NCI-H128 (cell line): ENCODE data around the gene LOXL3.

ENCODE experiments used
- DNase-seq: peaks from one replicate; lab custom pipeline; 2025; ENCODE audit not compliant: unreplicated experiment; lab: John Stamatoyannopoulos, UW

The LOXL3 gene

DNA sequence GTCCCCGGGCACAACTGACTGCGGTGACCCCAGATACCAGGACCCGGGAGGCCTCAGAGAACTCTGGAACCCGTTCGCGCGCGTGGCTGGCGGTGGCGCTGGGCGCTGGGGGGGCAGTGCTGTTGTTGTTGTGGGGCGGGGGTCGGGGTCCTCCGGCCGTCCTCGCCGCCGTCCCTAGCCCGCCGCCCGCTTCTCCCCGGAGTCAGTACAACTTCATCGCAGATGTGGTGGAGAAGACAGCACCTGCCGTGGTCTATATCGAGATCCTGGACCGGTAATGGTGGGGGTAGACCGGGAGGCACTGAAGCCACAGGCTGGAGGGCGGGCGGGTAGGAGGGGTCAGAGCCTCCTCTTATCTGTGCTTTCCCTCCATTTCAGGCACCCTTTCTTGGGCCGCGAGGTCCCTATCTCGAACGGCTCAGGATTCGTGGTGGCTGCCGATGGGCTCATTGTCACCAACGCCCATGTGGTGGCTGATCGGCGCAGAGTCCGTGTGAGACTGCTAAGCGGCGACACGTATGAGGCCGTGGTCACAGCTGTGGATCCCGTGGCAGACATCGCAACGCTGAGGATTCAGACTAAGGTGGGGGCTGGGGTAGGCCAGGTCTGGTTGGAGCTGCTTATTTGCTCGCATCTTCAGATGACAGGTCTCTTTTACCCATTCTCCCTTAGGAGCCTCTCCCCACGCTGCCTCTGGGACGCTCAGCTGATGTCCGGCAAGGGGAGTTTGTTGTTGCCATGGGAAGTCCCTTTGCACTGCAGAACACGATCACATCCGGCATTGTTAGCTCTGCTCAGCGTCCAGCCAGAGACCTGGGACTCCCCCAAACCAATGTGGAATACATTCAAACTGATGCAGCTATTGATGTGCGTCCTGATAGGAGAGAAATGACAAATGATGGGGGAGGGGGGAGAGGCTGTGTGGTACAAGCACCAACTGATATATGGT is 23.2 kb downstream of the LOXL3 start:
- DNase-seq: no peak

DNA sequence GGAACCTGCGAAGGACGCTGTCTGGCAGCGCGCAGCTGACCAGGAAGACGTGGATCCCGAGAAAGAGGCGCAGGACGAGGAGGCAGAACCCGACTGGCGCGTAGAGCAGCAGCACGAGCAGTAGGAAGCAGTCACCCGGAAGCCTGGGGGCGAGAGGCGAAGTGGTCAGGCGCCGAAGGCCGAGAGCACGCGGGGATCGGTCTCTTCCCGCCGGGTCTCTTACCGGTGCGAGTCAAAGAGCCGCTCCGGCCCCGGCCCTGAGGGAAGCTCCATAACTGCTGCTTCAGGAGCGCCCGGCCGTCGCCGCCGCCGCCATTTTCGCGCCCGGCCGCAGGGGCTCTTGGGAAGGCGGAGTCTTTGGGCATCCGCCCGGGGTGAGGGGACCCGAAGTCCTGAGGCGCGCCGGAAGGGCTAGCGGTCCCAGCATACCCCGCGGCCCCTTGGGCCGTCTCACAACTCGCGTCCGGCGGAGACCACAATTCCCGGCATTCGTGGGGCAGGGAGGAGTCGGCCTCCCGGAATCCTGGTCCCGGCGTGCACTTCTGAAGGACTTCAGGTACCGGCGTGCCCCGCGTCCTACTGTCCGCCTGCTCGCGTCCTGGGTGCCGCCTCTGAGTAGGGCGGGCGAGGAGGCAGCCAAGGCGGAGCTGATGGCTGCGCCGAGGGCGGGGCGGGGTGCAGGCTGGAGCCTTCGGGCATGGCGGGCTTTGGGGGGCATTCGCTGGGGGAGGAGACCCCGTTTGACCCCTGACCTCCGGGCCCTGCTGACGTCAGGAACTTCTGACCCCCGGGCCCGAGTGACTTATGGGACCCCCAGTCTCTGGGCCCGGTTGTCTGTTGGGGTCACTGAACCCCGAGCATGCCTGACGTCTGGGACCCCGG is 24.1 kb downstream of the LOXL3 start, which contains the start of the genes AUP1 and HTRA2:
Gene AUP1 (minus strand): TSS at position 350 of the 882 bp plus-strand sequence. CDS start 77 bp downstream, at position 273.
Gene HTRA2 (plus strand): TSS at position 577 of the 882 bp plus-strand sequence. CDS start 74 bp downstream, at position 651.
- peak; percentile 96 for DNase-seq

DNA sequence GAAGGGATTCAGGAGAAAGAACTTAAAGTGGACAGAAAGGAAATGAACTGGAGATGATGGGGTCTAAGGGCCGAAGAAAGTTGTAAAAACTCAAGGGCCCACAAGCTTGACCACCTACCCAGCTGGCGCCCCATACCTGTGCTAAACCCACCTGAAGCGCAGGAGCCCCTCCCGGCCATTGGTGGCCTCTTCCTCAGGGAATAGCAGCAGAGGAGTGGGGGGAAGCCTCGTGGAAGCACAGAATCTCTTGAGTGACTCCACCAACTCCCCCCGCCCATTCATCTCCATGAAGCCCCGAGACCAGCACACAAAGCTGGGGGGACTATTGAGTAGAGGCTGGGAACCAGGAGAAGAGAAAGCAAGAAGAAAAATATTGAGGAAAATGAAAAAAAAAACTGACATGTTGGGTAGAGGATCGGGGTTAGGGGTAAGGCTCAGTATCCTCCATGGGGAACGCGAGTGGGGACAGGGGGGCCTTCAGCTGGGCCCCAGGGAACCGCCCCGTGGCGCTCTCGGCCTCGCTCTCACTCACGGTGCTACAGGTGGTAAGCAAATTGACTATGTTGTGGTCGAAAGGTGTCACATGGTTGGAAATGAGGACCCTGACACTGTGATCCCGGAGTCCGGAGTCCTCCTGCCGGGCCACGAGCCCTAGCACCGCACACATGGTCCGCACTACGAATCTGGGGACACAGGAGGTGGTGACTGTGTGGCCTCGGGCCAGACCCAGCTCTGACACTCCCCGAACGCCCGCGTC is 25.0 kb downstream of the LOXL3 start:
- DNase-seq: no peak

DNA sequence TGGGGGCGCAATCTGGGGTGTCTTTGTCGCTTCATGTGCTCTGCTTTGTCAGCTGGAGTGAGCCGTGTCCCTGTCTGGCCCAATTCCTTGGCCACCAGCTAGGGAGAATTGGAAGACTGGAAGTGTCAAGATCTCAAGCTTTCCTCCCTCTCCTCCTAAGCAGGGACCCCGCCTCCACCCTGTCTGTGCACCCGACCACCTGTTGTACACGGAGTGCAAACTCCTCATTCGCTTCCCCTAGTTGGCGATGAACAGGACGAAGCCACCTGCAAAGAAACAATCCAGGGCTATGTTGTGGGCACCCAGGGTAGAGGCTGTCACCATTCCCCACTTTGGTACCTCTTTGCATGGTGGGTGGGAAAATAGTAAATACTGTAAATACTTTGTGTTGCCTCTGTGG is 26.0 kb downstream of the LOXL3 start:
- DNase-seq: no peak

DNA sequence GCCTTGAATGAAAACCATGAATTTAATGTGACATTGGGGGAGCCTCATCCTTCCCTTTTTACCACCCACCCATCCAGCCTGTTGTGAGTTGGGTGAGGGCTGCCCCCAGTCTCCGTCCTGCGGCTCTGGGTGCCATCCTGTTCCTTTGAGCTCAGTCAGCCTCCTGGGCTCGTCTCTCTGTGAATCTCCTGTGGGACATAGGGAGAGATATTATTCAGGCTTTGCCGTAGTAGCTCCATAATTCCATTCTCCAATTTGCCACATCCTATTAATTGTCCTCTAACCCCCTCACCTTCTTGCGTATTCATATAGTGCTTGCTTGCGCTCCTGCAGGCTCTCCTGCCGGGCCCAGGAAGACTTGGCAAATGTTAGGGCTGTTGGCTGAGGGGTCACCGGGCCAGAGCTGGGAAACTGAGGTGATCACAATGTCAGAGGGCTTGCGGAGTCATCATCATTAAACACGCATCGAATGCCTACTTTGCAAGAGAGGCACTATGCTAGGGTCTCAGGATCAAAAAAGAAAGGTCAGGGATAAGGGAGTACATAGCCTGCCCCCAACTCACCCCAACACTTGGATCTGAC is 27.0 kb downstream of the LOXL3 start:
- no peak for DNase-seq

DNA sequence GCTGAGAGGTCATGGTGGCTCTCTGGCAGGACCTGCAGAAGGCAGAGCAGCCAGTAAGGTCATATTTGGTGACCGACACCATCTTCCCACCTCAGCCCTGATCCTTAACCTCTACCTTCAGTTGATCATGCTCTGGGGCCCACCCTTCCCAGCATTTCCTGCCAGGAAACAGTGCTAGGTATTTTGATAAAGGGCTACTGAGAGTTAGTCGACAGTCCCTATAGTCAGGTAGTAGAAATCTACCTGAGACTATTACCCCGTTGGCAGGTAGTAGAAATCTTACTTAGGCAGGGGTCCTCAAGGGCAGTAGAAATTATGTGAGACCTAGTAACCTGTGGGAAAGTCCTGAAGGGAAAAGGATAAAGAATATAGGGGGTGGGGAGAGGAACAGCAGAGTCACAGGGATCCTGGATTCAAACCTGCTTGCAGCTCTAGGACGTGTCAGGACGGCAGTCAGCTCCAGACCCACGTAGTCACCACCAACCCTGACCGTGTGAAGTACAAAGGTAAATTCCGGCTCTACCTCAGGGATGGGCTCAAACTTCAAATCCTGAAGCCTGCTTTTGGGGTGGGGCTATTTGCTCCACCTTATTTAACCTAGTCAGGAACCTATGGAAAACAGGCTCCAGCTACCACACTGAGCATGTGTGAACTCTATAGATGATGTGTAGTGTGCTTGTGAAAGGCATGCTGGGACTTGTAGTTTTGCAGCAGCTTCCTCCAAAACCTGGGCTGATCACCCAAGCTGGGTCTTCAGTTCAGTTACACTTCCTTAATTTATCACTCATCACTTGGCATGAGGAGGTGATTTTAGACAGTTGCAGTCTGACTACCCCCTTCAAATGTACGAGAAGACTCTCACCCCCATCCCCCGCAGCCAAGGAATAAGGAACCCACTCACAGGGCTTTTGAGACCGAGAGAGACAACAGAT is 27.8 kb downstream of the LOXL3 start, which contains the start of gene DQX1:
Gene DQX1 (minus strand): TSS at position 515 of the 932 bp plus-strand sequence. CDS start 502 bp downstream, at position 13.
- DNase-seq: no peak

DNA sequence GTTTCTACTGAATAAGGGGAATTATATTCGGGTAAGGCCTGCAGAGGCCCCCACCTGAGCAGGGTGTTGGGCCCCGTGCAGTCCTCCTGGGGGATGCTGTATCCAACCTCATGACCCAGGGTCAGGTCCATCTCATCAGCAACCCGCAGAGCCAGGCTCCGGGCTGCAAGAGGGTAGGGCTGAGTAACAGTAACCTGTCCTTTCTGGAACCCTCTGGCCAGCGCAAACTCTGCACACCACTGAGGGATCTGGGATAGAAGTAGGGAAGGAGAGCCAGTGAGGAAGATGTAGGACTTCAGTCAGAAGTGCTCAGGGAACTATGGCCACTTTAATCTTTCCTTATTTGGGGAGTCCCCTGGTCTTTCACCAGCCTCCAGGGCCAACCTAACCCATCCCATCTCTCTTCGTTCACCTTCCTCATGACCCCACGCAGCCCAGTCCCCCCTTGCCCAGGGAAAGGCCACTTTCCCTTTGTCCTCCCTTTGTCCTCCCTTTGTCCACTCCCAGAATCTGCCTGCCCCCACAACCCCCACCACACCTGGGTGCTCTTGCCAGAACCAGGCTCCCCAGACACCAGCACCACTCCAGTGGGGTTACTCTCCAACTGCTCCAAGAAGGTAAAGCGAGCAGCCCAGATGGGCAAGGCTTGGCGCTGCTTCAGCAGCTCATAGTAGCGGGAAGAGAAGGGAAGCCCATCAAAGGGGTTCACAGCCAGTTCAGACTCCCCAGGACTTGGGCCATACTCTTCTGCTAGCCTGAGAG is 28.6 kb downstream of the LOXL3 start:
- no peak for DNase-seq

DNA sequence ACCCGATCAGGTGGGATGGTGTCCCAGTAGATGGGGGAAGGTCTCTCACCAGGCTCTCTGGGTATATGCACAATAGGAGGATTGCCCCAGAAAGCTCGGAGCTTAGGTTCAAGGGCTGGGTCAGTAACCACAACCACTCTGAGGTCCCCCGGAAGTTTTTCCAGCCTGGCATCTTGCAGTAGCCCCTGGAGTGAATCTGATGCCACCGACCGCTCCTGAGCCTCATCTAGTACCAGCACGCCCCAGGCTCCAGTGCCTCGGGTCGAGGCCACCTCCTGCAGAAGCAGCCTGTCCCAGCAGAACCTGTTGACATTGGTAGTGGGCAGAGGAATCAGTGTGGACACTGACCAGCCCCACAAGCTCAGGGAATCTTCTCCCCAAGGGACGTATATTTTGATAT is 29.7 kb downstream of the LOXL3 start:
- no peak for DNase-seq

DNA sequence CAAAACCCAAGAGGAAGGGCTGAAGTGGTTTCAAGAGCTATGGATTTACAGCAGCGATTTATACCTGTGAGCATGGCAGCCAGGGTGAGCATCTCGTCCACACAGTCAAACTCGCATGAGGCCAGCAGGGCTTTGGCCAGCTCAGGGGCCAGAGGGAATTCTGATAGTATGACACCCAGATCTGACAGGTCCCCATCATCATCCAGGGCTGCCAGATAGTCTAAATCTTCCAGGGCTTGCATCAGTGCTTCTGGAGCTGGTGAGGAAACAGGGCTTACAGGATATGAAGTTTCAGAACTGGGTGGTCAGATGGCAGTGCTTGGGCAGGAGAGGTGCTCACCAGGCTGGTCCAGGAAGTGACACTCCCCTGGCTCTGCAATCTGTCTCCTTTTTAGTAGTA is 31.2 kb downstream of the LOXL3 start:
- no peak for DNase-seq

DNA sequence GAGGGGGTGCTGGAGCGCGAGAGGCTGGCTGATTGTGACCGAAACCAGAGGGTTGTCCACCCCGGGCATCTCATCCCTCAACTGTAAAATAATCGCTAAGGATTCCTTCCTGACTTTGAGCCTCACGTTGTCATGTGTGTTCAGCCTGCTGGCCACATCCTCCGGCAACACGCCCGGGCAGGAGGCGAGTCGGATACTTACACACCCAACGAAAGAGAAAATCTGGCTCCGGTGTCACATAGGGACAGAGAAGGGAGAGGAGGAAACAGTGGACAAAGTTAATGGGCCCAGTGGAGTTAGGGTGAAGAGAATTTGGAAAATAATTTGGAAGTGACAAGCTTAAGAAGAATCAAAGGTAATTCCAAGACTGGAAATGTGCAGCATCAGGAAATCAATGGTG is 37.1 kb downstream of the LOXL3 start:
- DNase-seq: no peak

DNA sequence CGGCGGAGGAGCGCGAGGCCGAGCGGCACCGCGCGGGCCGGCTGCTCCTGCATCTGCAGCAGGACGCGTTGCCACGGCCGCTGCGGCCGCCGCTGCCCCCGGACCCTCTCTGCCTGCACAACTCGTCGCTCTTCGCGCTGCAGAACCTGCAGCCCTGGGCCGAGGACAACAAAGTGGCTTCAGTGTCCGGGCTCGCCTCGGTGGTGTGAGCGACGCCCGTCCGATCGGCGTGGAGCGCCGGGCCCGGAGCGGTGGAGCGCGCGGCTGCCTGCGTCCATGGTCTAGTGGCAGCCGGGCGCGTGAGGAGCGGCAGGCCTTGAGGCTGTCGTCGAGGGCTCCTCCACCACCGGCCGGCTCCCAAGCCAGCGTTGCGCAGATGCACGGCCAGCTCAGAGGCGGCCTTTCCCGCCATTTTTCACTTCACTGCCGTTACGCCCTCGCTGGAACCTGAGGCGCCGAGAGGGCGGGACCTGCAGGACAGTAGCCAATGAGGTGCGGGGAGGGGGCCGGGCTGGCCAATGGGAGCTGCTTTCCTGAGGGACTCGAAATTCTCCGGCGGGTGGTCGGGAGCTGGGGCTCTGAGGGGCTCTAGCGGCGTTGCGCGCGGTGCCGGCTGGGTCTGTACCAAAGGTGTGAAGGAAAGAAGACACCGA is 37.6 kb downstream of the LOXL3 start:
- no peak for DNase-seq

DNA sequence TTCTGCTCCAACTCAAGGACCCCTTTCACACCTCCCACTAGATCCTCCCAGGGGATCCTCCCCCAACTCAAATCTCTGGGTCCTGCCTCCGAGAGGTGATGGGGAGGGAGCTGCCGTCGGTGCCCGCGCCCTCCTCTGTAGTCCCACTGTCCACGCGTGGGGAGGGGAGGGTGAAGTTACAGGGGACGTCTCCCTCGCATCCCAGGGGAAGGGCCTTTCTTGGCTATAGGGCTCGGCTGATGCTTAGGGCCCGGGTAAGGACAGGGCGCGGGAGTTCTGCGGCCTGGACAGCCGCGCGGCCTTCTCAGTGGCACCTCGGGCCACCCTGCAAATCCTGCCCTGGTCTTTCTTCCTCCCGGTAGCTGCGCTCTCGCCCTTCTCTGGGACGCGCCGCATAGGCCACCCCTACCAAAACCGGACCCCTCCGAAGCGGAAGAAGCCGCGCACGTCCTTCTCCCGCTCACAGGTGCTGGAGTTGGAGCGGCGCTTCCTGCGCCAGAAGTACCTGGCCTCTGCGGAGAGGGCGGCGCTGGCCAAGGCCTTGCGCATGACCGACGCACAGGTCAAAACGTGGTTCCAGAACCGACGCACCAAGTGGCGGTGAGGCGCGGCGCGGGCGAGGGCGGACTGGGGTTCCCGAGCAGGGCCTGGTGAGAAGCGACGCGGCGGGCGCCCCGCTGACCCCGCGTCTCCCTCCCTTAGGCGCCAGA is 38.3 kb downstream of the LOXL3 start:
- no peak for DNase-seq

DNA sequence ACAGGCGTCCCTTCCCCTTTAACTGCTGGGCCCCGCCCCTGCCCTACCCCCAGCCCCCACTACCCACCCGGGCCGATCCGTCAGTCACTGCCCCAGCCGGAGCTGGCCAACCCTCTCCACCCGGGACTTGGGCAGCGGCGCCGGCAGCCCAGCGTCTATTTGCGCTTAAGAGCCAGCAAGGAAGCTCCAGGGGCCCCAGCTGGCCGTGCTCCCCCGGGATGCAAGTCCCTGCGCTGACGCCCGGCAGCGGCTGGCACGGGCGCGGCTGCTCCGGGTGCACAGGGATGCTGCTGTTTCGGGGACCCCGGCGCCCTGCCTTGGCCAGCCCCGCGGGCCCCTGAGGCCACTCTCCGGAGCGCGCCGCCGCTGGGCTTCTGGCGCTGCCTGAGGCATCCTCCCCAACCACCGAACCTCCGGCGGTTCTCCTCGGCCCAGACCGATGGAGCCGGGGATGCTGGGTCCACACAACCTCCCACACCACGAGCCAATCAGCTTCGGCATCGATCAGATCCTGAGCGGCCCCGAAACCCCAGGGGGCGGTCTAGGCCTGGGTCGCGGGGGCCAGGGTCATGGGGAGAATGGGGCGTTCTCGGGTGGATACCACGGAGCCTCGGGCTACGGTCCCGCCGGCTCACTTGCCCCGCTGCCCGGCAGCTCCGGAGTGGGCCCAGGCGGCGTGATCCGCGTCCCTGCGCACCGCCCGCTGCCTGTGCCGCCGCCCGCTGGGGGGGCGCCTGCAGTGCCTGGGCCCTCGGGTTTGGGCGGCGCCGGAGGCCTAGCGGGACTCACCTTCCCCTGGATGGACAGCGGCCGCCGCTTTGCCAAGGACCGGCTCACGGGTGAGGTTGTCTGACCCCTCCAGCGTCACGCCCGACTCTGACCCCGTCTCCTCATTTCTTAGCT is 39.1 kb downstream of the LOXL3 start, which contains the start of gene TLX2:
Gene TLX2 (plus strand): TSS at position 83 of the 903 bp plus-strand sequence. CDS start 357 bp downstream, at position 440.
- no peak for DNase-seq

DNA sequence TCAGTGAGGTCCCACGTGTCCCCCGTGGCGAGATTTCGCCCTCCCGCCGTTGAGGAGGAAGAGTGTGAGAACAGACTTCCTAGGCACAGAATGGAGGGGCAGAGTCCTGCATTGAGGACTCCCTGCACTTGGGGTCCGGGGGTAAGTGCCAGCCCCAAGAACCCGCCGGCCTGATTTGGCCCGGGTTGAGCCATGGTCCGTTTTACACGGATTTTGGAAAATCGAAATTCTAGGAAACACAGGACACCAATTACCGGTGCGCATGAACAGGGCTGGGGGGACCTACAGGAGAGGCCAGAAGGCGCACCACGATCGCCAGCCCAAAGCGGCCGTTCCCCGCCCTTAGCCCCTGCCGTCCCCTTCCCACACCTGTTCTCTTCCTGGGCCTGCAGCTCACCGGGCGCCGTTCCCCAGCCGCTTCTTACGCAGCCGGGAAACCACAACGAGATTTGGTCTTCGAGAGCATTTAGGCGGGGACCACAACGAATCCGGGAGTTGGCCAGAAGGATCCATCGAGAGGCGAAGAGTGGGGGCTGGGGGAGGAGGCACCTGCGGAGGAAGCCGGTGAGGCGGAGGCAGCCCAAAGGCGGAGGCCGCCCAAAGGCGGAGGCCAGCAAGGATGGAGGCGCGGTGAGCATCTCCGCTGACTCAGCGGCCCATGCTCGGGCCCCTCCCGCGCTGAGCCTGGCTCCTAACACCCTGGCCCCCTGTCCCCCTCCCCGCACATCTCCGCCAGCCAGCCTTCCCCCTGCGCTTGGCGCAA is 40.0 kb downstream of the LOXL3 start:
- DNase-seq: no peak

DNA sequence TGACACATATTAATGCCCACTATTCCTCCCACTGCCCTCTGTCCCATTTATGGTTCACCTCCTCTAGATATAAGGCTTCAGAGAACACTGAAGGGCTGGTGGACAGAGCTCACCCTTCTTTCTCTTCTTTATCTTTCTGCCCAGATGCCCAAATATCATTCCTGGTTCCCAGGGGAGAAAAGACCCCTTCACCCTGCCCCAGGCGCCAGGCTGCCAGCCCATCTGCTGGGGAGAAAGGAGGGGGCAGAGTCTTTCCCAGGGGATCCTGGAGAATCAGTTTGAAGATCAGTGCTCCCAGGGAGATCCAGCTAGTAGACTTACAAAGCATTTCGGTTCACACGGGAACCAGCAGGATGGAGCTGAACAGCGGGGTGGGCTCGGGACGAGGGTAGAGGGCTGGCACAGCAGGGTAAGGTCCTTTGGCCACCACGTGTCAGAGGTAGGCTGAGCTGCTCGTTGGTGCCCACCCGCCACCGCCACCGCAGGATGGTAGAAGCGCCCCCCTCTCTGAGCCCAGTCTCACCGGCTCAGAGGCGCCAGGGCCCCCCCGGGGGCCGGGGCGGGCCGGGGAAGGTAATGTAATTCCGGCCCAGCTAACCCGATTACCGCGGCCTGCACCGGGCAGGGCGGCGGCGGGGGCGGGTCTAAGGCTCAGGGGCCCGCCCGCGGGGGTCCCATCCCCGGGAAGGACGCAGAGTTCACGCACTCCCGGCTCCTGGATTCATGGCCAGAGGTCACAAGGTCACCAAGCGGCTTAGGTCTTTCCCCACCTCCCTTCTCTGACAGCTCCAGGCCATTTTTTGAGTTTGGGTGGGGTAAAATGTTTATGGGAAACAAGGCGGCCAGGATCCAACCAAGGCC is 40.8 kb downstream of the LOXL3 start:
- no peak for DNase-seq
